DMS 273 (cell line): ENCODE results near the gene BASP1.
"Not testable (repeated sequence)": the region's sequence is repeated elsewhere in the genome, so short reads cannot be mapped to it uniquely, and the experiment has no call there.

Source experiments
- DNase-seq: peaks from one replicate; lab custom pipeline; 2025; ENCODE audit not compliant: unreplicated experiment; lab: John Stamatoyannopoulos, UW

BASP1 gene

GRCh38 chr5:17249029-17249634 lies 31.7 kb downstream of the BASP1 start:
- peak; percentile 87 for DNase-seq

GRCh38 chr5:17249841-17250240 lies 32.4 kb downstream of the BASP1 start:
- not testable (repeated sequence) for DNase-seq

- DNase-seq, result no peak
Measured at GRCh38 chr5:17252543-17252942, 35.1 kb downstream of the BASP1 start.

GRCh38 chr5:17255471-17256021 lies 38.1 kb downstream of the BASP1 start:
- DNase-seq, result no peak

GRCh38 chr5:17256171-17256570 lies 38.7 kb downstream of the BASP1 start:
- no peak for DNase-seq

GRCh38 chr5:17256839-17257238 lies 39.4 kb downstream of the BASP1 start:
- DNase-seq, result no peak

- DNase-seq, result no peak
Measured at GRCh38 chr5:17257705-17258273, 40.4 kb downstream of the BASP1 start.

GRCh38 chr5:17258431-17258830 lies 41.0 kb downstream of the BASP1 start:
- no peak for DNase-seq

- DNase-seq, result not testable (repeated sequence)
Measured at GRCh38 chr5:17259012-17259411, 41.6 kb downstream of the BASP1 start.

- DNase-seq, result no peak
Measured at GRCh38 chr5:17259630-17260257, 42.3 kb downstream of the BASP1 start.

GRCh38 chr5:17260549-17260948 lies 43.1 kb downstream of the BASP1 start:
- no peak for DNase-seq

- no peak for DNase-seq
Measured at GRCh38 chr5:17261075-17261474, 43.6 kb downstream of the BASP1 start.

- no peak for DNase-seq
Measured at GRCh38 chr5:17265041-17265440, 47.6 kb downstream of the BASP1 start.

- DNase-seq, result no peak
Measured at GRCh38 chr5:17267106-17267505, 49.7 kb downstream of the BASP1 start.

- no peak for DNase-seq
Measured at GRCh38 chr5:17269201-17269600, 51.8 kb downstream of the BASP1 start.

- no peak for DNase-seq
Measured at GRCh38 chr5:17272111-17272510, 54.7 kb downstream of the BASP1 start.

GRCh38 chr5:17275289-17276158 lies 58.1 kb downstream of the BASP1 start:
- DNase-seq, result no peak

- no peak for DNase-seq
Measured at GRCh38 chr5:17276445-17276844, 59.0 kb downstream of the BASP1 start.

GRCh38 chr5:17277907-17278306 lies 60.5 kb downstream of the BASP1 start:
- DNase-seq, result no peak

GRCh38 chr5:17278931-17279330 lies 61.5 kb downstream of the BASP1 start:
- no peak for DNase-seq

GRCh38 chr5:17279487-17279886 lies 62.1 kb downstream of the BASP1 start:
- no peak for DNase-seq
